HEK293 (cell line): Measurements from ENCODE around the gene FGF22.

Experiments
- ATF2 ChIP-seq: fragments of 450-650 bp; formaldehyde crosslinking; IDR thresholded peaks from 2 replicates; pipeline ENCODE4 v1.5.1; 2016; ENCODE audit warnings: missing biosample characterization, missing genetic modification characterization, low read depth
- CTCF ChIP-seq: fragments of 450-650 bp; formaldehyde crosslinking; IDR thresholded peaks from 2 replicates; pipeline ENCODE4 v1.5.1; 2016; ENCODE audit warnings: missing biosample characterization, missing genetic modification characterization
- GLIS1 ChIP-seq: fragments of 450-650 bp; formaldehyde crosslinking; IDR thresholded peaks from 2 replicates; pipeline ENCODE4 v1.5.1; 2016; ENCODE audit warnings: missing biosample characterization, missing genetic modification characterization
- ZEB2 ChIP-seq: fragments of 450-650 bp; formaldehyde crosslinking; IDR thresholded peaks from 2 replicates; pipeline ENCODE4 v1.5.1; 2016; ENCODE audit warnings: missing biosample characterization, missing genetic modification characterization
- ZFP3 ChIP-seq: fragments of 450-650 bp; formaldehyde crosslinking; IDR thresholded peaks from 2 replicates; pipeline ENCODE4 v1.5.1; 2016; ENCODE audit warnings: low read depth, missing biosample characterization, missing genetic modification characterization
- ZNF114 ChIP-seq: fragments of 450-650 bp; formaldehyde crosslinking; IDR thresholded peaks from 2 replicates; pipeline ENCODE4 v1.5.0; 2017; ENCODE audit warnings: missing biosample characterization, missing genetic modification characterization
- ZNF121 ChIP-seq: fragments of 450-650 bp; formaldehyde crosslinking; IDR thresholded peaks from 2 replicates; pipeline ENCODE4 v1.5.1; 2016; ENCODE audit warnings: missing biosample characterization, missing genetic modification characterization
- ZNF138 ChIP-seq: fragments of 450-650 bp; formaldehyde crosslinking; IDR thresholded peaks from 2 replicates; pipeline ENCODE4 v1.5.1; 2016; ENCODE audit warnings: missing biosample characterization, missing genetic modification characterization, borderline replicate concordance
- ZNF221 ChIP-seq: fragments of 450-650 bp; formaldehyde crosslinking; IDR thresholded peaks from 2 replicates; pipeline ENCODE4 v1.5.1; 2017; ENCODE audit warnings: missing biosample characterization, missing genetic modification characterization, borderline replicate concordance
- ZNF423 ChIP-seq: fragments of 450-650 bp; formaldehyde crosslinking; IDR thresholded peaks from 2 replicates; pipeline ENCODE4 v1.5.1; 2016; ENCODE audit warnings: missing biosample characterization, missing genetic modification characterization
- ZNF530 ChIP-seq: fragments of 450-650 bp; formaldehyde crosslinking; IDR thresholded peaks from 2 replicates; pipeline ENCODE4 v1.5.1; 2016; ENCODE audit warnings: low read depth, missing biosample characterization, missing genetic modification characterization
- ZNF645 ChIP-seq: fragments of 450-650 bp; formaldehyde crosslinking; IDR thresholded peaks from 2 replicates; pipeline ENCODE4; 2016; ENCODE audit warnings: missing biosample characterization, missing genetic modification characterization

DNA sequence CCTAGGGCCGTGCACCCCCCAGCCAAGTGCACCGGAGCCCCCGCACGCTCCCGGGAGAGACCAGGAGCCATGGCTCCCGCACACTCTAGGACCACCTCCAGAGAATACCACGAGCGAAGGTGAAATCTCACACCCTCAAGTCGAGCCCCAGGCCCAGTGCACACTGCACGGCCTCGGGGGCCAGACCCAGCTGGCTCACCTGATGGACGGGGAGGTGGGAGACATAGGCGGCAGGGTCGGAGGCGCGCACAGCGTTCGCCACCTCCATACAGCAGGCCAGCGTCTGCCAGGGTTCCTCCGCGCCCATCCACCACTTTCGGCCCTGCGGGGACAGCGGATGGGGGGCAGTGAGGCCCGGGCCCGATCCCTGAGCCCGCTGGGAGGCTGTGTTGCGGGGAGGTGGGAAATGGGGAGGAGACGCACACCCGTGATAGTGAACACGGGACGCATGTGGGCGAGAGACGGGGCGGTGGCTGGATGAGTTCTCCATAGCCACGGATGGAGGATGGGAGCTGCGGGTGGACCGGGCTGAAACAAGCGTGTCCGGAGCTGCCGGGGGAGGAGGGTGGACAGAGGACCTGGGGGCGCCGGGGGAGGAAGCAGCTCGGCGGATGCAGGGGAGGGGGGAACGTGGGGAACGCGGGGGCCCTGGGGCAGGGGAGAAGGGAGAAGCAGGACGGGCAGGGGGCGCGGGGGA, 19.4 kb upstream of the FGF22 start:
- TF ChIP-seq CTCF (tag by site-specific recombination), result no peak
- no peak for TF ChIP-seq ZNF530
- TF ChIP-seq ZNF114 (tag by site-specific recombination), result no peak
- no peak for TF ChIP-seq ZNF423 (tag by site-specific recombination)
- TF ChIP-seq ZNF121 (tag by site-specific recombination), result no peak
- no peak for TF ChIP-seq ZEB2 (tag by site-specific recombination)
- TF ChIP-seq ZNF138 (tag by site-specific recombination), result no peak
- no peak for TF ChIP-seq ZNF645 (tag by site-specific recombination)
- TF ChIP-seq GLIS1 (tag by site-specific recombination), result no peak
- no peak for TF ChIP-seq ATF2 (tag by site-specific recombination)
- TF ChIP-seq ZFP3 (tag by site-specific recombination), result no peak
- TF ChIP-seq ZNF221 (tag by site-specific recombination), result no peak
